Activated T-cell treated with anti-CD3 and anti-CD28 coated beads, Interleukin-2, amount 50 U/mL, for 72 hours (primary cell): Measurements from ENCODE around the gene ANTXR2. TPM values are rescaled to one million over a fixed set of nuclear protein-coding genes. Genes with fewer than 3 reads are reported as not detected.

ENCODE experiments used
- ATAC-seq, 2 donors: fragments of 150-1000 bp; cut with Tn5 transposase; replicated peaks in 1 of 2; 2 replicates each; pipeline ENCODE4 v1.10.0; 2021; ENCODE audit warnings: moderate library complexity in 2 of 2, mild to moderate bottlenecking in 1 of 2
- DNase-seq, 2 donors: peaks; one replicate each; pipeline ENCODE4 v3.0.0; 2021 to 2022; ENCODE audit warnings: mixed read lengths in 1 of 2
- H3K27ac Mint-ChIP-seq: one replicate; pipeline ENCODE4 v1.8.0; 2022; ENCODE audit warnings: mild to moderate bottlenecking, moderate library complexity, mixed read lengths
- H3K27me3 Mint-ChIP-seq: one replicate; pipeline ENCODE4 v1.8.0; 2022; ENCODE audit warnings: low read depth, mixed read lengths
- H3K36me3 Mint-ChIP-seq, 2 donors: one replicate each; pipeline ENCODE4 v1.8.0; 2022; ENCODE audit warnings: mixed read lengths in 2 of 2, mild to moderate bottlenecking in 1 of 2; ENCODE audit not compliant: insufficient read depth in 2 of 2
- H3K4me1 Mint-ChIP-seq: one replicate; pipeline ENCODE4 v1.8.0; 2022; ENCODE audit warnings: low read depth, mixed read lengths
- H3K4me3 Mint-ChIP-seq, 2 donors: one replicate each; pipeline ENCODE4 v1.8.0; 2022; ENCODE audit warnings: mild to moderate bottlenecking in 2 of 2, mixed read lengths in 2 of 2, moderate library complexity in 2 of 2
- H3K9me3 Mint-ChIP-seq, 2 donors: one replicate each; pipeline ENCODE4 v1.8.0; 2022; ENCODE audit warnings: mixed read lengths in 2 of 2
- total RNA-seq, 2 donors: library from RNA; stranded (reverse); gene quantifications; one replicate each; pipeline ENCODE4 v1.2.3, GENCODE V29; 2022

Gene ANTXR2
- total RNA-seq, 2 donors from 2014 or later = 6.7 to 12.4 TPM

GRCh38 chr4:79927931-79928330 lies 145.1 kb downstream of the ANTXR2 start:
- ATAC-seq (peak in 1 of 2 donors; percentile 36), DNase-seq (no peak)
- Mint-ChIP-seq H3K4me1 (no peaks in the 10 kb centered on the region), H3K27ac (no peak overlapping the region), H3K36me3 (no peaks in the 10 kb centered on the region), H3K4me3 (no peak overlapping the region), H3K9me3 (no peaks in the 10 kb centered on the region), H3K27me3 (no peaks in the 10 kb centered on the region)

DNA sequence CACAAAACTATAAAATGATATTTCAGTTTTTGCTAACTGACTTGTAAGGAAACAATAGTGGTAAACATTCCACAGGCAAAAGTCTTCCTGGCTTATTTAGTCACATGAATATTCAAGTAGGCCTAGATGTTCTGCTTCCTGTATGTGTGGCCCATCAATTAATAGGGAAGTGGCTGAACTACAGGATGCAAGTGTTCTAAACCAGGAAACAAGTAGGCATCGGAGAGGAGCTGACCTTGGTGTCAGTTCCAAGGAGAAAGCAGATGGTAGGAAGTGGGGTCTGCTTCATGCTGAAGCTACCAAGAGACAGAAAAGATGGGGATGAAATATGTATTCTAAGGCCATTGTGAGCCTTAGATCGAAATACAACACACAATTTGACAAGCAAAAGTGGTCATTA lies 149.7 kb downstream of the ANTXR2 start:
- Mint-ChIP-seq H3K9me3 (no peaks in the 10 kb centered on the region), H3K4me1 (peaks cover 8% of the 10 kb centered on the region), H3K36me3 (no peaks in the 10 kb centered on the region), H3K4me3 (no peak overlapping the region), H3K27ac (no peak overlapping the region), H3K27me3 (no peaks in the 10 kb centered on the region)
- no peak for ATAC-seq
- DNase-seq = no peak

DNA sequence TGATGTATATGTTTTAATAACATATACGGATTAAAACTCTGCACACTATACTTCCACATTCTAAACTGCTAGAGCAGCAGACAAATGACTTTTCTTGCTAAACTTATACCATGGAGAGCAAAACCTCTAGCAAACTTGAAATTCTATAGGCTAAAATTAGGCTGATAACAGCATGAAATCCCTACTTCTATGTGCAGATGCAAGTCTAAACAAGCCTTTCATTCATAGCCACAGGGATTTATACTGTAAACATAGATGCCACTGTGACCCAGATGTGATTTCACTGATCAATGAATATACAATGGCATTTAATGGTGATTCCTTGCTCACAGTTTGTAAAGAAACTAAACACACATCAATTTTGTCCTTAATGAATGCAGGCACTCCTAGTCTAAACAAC lies 151.0 kb downstream of the ANTXR2 start:
- H3K27ac Mint-ChIP-seq = no peak overlapping the region
- peaks cover 8% of the 10 kb centered on the region for H3K4me1 Mint-ChIP-seq
- DNase-seq = no peak
- no peaks in the 10 kb centered on the region for H3K36me3 Mint-ChIP-seq
- H3K27me3 Mint-ChIP-seq = no peaks in the 10 kb centered on the region
- no peaks in the 10 kb centered on the region for H3K9me3 Mint-ChIP-seq
- ATAC-seq = no peak
- H3K4me3 Mint-ChIP-seq = no peak overlapping the region

DNA sequence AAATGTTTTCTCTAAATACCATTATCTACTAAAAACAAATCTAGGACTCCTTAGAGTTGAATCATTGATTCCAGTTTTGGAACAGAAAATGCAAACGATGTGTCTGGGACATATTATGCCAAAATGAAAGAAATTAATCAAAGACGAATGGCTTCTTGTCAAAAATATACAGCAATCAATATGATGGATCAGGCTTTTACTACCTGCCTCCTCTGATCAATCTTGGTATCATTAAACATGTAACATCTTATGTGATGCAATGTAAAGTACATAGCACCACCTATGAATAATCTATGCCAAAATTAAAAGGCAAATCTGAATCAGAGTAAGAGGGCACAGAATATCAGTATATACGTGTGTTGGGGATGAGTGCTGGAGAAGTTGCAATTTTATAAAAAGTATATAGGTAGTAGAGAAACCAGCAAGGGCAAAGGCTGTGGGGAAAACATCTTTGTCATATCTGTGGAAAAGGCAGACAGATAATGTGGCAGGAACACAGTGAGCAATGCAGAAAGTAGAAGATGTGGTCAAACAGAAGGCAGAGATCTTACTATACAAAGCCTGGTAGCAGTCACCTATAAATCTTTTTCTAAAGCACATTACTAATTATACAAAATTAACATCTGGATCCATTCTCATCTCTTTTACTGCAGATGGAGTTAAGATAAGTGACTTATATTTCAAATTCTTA lies 152.7 kb downstream of the ANTXR2 start:
- ATAC-seq (peak; percentile 58 to 85), DNase-seq (no peak)
- H3K9me3 Mint-ChIP-seq = no peaks in the 10 kb centered on the region
- H3K27ac Mint-ChIP-seq = no peak overlapping the region
- H3K27me3 Mint-ChIP-seq = no peaks in the 10 kb centered on the region
- H3K4me3 Mint-ChIP-seq = no peak overlapping the region
- no peaks in the 10 kb centered on the region for H3K36me3 Mint-ChIP-seq
- H3K4me1 Mint-ChIP-seq = peaks cover 8% of the 10 kb centered on the region

DNA sequence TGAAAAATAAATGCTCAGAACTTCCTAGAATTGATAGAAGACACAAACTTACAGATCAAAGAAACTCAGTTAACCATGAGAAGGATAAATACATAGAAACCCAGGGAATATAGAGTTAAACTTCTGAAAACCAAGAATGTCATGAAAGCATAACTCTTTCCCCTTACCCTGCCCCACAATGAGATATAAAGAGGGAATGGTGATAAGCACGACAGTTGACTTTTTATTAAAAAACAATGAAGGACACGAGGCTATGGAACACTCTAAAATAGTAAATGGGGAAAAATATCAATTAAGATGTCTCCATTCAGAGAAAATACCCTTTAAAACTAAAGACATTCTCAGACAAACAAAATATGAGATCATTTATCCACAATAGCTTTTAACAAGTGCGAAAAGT lies 154.7 kb downstream of the ANTXR2 start:
- Mint-ChIP-seq H3K36me3 (no peaks in the 10 kb centered on the region), H3K4me1 (peaks cover 8% of the 10 kb centered on the region), H3K9me3 (no peaks in the 10 kb centered on the region), H3K27me3 (no peaks in the 10 kb centered on the region), H3K27ac (no peak overlapping the region), H3K4me3 (no peak overlapping the region)
- DNase-seq (no peak), ATAC-seq (no peak)

- ATAC-seq (peak; percentile 49 to 57), DNase-seq (peak; percentile 45 to 54)
- Mint-ChIP-seq H3K27ac (no peak overlapping the region), H3K4me1 (peaks cover 8% of the 10 kb centered on the region), H3K36me3 (no peaks in the 10 kb centered on the region), H3K4me3 (no peak overlapping the region), H3K27me3 (no peaks in the 10 kb centered on the region), H3K9me3 (no peaks in the 10 kb centered on the region)
These were observed 155.8 kb downstream of the ANTXR2 start for GRCh38 chr4:79917246-79917645.

DNA sequence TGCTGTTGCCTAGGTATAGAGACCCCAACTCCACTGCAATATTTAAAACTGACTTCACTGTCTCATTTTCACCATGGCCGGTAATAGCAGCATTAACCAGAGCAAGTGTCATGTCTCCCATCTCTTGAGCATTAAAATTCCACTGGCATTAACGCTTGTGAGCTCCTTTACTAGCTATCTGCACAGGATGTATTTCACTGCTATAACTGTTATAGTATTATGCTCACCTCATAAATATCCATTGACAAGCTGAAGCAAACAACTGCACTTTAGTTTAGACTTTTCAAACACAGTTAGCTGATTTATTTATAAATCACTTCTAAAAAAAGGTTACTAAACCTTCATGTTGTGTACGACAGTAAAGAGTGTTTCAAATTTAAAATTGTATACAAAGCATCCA lies 157.8 kb downstream of the ANTXR2 start:
- Mint-ChIP-seq H3K27ac (no peak overlapping the region), H3K4me3 (no peak overlapping the region), H3K36me3 (no peaks in the 10 kb centered on the region), H3K9me3 (no peaks in the 10 kb centered on the region), H3K4me1 (peaks cover 3% of the 10 kb centered on the region), H3K27me3 (no peaks in the 10 kb centered on the region)
- DNase-seq (no peak), ATAC-seq (no peak)

DNA sequence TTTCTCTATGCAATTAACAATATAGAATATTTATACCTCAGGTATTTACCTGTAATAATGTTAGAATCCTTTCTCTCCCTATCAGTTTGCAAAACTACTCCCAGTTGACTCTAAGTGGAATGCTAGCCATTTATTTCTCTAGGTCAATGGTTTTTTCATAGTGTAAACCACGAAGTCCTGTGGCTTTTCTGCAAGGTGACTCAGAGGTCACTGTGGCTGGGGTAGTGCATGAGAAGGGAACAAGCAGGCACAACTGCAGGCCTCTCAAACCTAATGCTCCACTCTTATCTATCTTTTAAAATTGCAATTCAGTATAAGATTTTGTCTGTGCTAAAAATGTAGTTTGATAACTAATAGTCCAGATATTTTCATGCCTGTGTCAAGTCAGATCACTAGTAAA lies 159.4 kb downstream of the ANTXR2 start:
- ATAC-seq = peak; percentile 39 to 51
- no peaks in the 10 kb centered on the region for H3K36me3 Mint-ChIP-seq
- no peaks in the 10 kb centered on the region for H3K4me1 Mint-ChIP-seq
- peak; percentile 4 to 7 for DNase-seq
- no peak overlapping the region for H3K4me3 Mint-ChIP-seq
- H3K9me3 Mint-ChIP-seq = no peaks in the 10 kb centered on the region
- H3K27me3 Mint-ChIP-seq = no peaks in the 10 kb centered on the region
- H3K27ac Mint-ChIP-seq = no peak overlapping the region

- peaks cover 9% of the 10 kb centered on the region for H3K4me1 Mint-ChIP-seq
- H3K9me3 Mint-ChIP-seq = no peaks in the 10 kb centered on the region
- no peak overlapping the region for H3K4me3 Mint-ChIP-seq
- no peaks in the 10 kb centered on the region for H3K27me3 Mint-ChIP-seq
- no peak for ATAC-seq
- DNase-seq = no peak
- H3K36me3 Mint-ChIP-seq = peaks cover 0 to 5% of the 10 kb centered on the region in 2 donors
- no peak overlapping the region for H3K27ac Mint-ChIP-seq
These were observed 166.0 kb downstream of the ANTXR2 start for GRCh38 chr4:79907001-79907400.

DNA sequence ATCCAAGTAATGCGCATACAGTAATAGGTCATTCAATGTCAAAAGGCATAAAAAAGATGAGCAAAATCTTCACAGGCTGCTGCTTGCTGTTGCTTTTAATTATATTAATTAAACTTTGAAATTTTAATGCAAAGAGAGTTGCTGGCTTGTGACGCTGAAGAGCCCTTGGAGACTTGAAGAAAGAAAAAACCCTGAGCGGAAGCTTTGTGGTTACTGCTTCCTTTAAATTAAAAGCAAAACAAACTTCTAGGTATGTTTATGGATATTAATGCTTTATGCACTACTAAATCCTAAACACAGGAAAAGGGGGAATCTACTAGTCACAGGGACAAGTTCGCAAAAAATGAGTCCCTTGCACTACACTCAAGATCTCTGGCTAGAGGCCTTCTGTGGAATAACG lies 166.7 kb downstream of the ANTXR2 start:
- Mint-ChIP-seq H3K4me3 (no peak overlapping the region), H3K36me3 (peaks cover 0 to 5% of the 10 kb centered on the region in 2 donors), H3K9me3 (no peaks in the 10 kb centered on the region), H3K27me3 (no peaks in the 10 kb centered on the region), H3K27ac (no peak overlapping the region), H3K4me1 (peaks cover 9% of the 10 kb centered on the region)
- ATAC-seq = no peak
- DNase-seq = no peak

DNA sequence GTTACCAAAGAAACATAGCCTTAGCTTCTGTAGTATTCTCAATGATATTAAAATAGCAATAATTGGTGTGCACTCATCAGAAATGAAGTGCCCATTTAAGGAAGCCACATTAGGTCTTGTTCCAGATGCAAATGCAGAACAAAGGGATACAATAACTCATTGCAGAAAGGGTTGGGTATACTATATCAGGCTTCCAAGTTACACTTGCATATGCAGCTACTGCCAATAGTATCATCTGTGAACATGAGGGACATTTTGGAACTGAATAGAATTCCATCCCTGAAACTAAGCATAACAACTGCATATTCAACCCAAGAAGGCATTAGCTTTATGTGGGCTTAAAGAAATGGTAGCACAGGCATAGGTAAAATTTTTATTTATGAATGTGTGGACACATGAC lies 167.8 kb downstream of the ANTXR2 start:
- no peak for ATAC-seq
- Mint-ChIP-seq H3K4me3 (no peak overlapping the region), H3K36me3 (peaks cover 0 to 5% of the 10 kb centered on the region in 2 donors), H3K9me3 (no peaks in the 10 kb centered on the region), H3K27me3 (no peaks in the 10 kb centered on the region), H3K4me1 (peaks cover 9% of the 10 kb centered on the region), H3K27ac (no peak overlapping the region)
- no peak for DNase-seq

- ATAC-seq = no peak
- Mint-ChIP-seq H3K27me3 (no peaks in the 10 kb centered on the region), H3K4me3 (no peak overlapping the region), H3K27ac (no peak overlapping the region), H3K4me1 (peaks cover 9% of the 10 kb centered on the region), H3K36me3 (peaks cover 0 to 5% of the 10 kb centered on the region in 2 donors), H3K9me3 (no peaks in the 10 kb centered on the region)
- DNase-seq = no peak
These were observed 168.7 kb downstream of the ANTXR2 start for GRCh38 chr4:79904331-79904730.

- Mint-ChIP-seq H3K4me3 (no peak overlapping the region), H3K4me1 (no peaks in the 10 kb centered on the region), H3K27ac (no peak overlapping the region), H3K36me3 (no peaks in the 10 kb centered on the region), H3K9me3 (peaks cover 0 to 2% of the 10 kb centered on the region in 2 donors), H3K27me3 (peaks cover 12% of the 10 kb centered on the region)
- no peak for ATAC-seq
- DNase-seq = no peak
These were observed 172.8 kb downstream of the ANTXR2 start for GRCh38 chr4:79900182-79900581.

- H3K27ac Mint-ChIP-seq = no peak overlapping the region
- DNase-seq = no peak
- no peaks in the 10 kb centered on the region for H3K4me1 Mint-ChIP-seq
- no peak for ATAC-seq
- H3K9me3 Mint-ChIP-seq = peaks cover 0 to 2% of the 10 kb centered on the region in 2 donors
- no peak overlapping the region for H3K4me3 Mint-ChIP-seq
- H3K36me3 Mint-ChIP-seq = no peaks in the 10 kb centered on the region
- peaks cover 12% of the 10 kb centered on the region for H3K27me3 Mint-ChIP-seq
These were observed 173.5 kb downstream of the ANTXR2 start for GRCh38 chr4:79899481-79899880.
